Frontal cortex (tissue), 4 donors: Measurements from ENCODE around the gene SEMA3D. TPM values are rescaled to one million over a fixed set of nuclear protein-coding genes. Genes with fewer than 3 reads are reported as not detected.

Experiments used
- DNase-seq, 2 donors: peaks; one replicate each; pipeline ENCODE4 v3.0.0; 2012; ENCODE audit warnings: low spot score in 2 of 2
- FAIRE-seq: peaks from 2 replicates; lab custom pipeline; 2012; peaks lifted over from hg19 to GRCh38; lab: Jason Lieb, UNC
- total RNA-seq: library from RNA; depleted of rRNA; stranded (reverse); fragments of >200 nt; gene quantifications from one replicate; pipeline ENCODE4 v1.2.3, GENCODE V29; 2014
- donor health status: control.
- donor health status: control.
- donor health status: control.

Gene SEMA3D
- total RNA-seq, 1 donor from 2014 or later = 3.7 TPM

GRCh38 chr7:85091565-85091928, 95.3 kb downstream of the SEMA3D start:
- DNase-seq (no peak), FAIRE-seq (no peak)

GRCh38 chr7:85090919-85091564, 95.8 kb downstream of the SEMA3D start:
- FAIRE-seq (no peak), DNase-seq (no peak)

- FAIRE-seq = no peak
- no peak for DNase-seq
Measured at GRCh38 chr7:85090143-85090542, 96.7 kb downstream of the SEMA3D start.

- FAIRE-seq = no peak
Measured at GRCh38 chr7:85081846-85082245, 105.0 kb downstream of the SEMA3D start.

GRCh38 chr7:85081392-85081791, 105.5 kb downstream of the SEMA3D start:
- no peak for FAIRE-seq
- DNase-seq = no peak

More at GRCh38 chr7:85081846-85082245, 105.0 kb downstream of the SEMA3D start:
- DNase-seq = no peak

GRCh38 chr7:85079434-85079833, 107.4 kb downstream of the SEMA3D start:
- no peak for FAIRE-seq
- no peak for DNase-seq

- FAIRE-seq (no peak), DNase-seq (no peak)
Measured at GRCh38 chr7:85078181-85078580, 108.7 kb downstream of the SEMA3D start.

- FAIRE-seq = no peak
- DNase-seq = no peak
Measured at GRCh38 chr7:85075864-85076263, 111.0 kb downstream of the SEMA3D start.

GRCh38 chr7:85074992-85075391, 111.9 kb downstream of the SEMA3D start:
- FAIRE-seq = no peak

GRCh38 chr7:85074016-85074415, 112.8 kb downstream of the SEMA3D start:
- no peak for DNase-seq
- no peak for FAIRE-seq

More at GRCh38 chr7:85074992-85075391, 111.9 kb downstream of the SEMA3D start:
- no peak for DNase-seq

- DNase-seq = no peak
- FAIRE-seq = no peak
Measured at GRCh38 chr7:85070967-85071628, 115.8 kb downstream of the SEMA3D start.

- DNase-seq (no peak), FAIRE-seq (no peak)
Measured at GRCh38 chr7:85068799-85069198, 118.1 kb downstream of the SEMA3D start.

- FAIRE-seq (no peak), DNase-seq (no peak)
Measured at GRCh38 chr7:85067371-85067770, 119.5 kb downstream of the SEMA3D start.

GRCh38 chr7:85065888-85066485, 120.9 kb downstream of the SEMA3D start:
- no peak for DNase-seq
- no peak for FAIRE-seq

- no peak for DNase-seq
- no peak for FAIRE-seq
Measured at GRCh38 chr7:85065306-85065705, 121.5 kb downstream of the SEMA3D start.

- no peak for FAIRE-seq
Measured at GRCh38 chr7:85062651-85063050, 124.2 kb downstream of the SEMA3D start.

GRCh38 chr7:85061456-85061855, 125.4 kb downstream of the SEMA3D start:
- FAIRE-seq = no peak
- no peak for DNase-seq

More at GRCh38 chr7:85062651-85063050, 124.2 kb downstream of the SEMA3D start:
- no peak for DNase-seq

GRCh38 chr7:85060696-85061095, 126.2 kb downstream of the SEMA3D start:
- FAIRE-seq (no peak), DNase-seq (no peak)

- no peak for DNase-seq
- FAIRE-seq = no peak
Measured at GRCh38 chr7:85055906-85056305, 130.9 kb downstream of the SEMA3D start.

GRCh38 chr7:85055196-85055595, 131.7 kb downstream of the SEMA3D start:
- no peak for DNase-seq
- no peak for FAIRE-seq

GRCh38 chr7:85054306-85054705, 132.6 kb downstream of the SEMA3D start:
- FAIRE-seq (no peak), DNase-seq (no peak)
